ENCODE data around the gene SLC48A1. TPM values are rescaled to one million over a fixed set of nuclear protein-coding genes. Genes with fewer than 3 reads are reported as not detected.

Gene SLC48A1
- total RNA-seq, 3 donors from 2014 or later (not counting 1 experiment from before 2014, with no cell fraction given): 2.0 to 4.4 (median 3.4) TPM

DNA sequence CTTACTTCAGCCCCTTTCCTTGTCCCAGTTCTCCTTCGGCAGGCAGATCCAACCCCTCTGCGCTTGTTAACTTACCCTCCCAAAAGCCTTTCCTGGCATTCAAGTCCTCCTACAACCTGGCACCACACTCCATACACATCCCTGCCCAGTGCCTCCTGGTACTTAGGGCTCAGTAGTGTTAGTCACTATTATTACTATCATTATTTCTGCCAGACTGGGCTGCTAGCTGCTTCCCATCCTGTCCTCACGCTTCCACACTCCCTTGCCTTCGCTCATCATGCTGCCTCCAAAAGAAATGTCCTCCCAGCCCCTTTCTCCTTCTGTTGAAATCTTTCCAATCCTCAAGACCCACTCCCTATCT lies 48.3 kb downstream of the SLC48A1 start:
- Histone ChIP-seq H3K36me3 (ENCODE audit: control insufficient read depth, insufficient read depth, low read length) (peaks cover 1% of the 10 kb centered on the region), H3K9me3 (ENCODE audit: control insufficient read depth, insufficient read depth, low read length) (no peaks in the 10 kb centered on the region), H3K27me3 (ENCODE audit: control insufficient read depth, insufficient read depth, low read length) (no peaks in the 10 kb centered on the region), H3K27ac (ENCODE audit: low read length) (no peak overlapping the region), H3K4me3 (ENCODE audit: low read length) (no peak overlapping the region), H3K4me1 (ENCODE audit: control insufficient read depth, insufficient read depth, low read length) (peaks cover 63% of the 10 kb centered on the region)
- no peak for TF ChIP-seq CTCF (IDR thresholded peaks at IDR 0.05)
- peaks cover 46 to 50% of the 10 kb centered on the region in 2 donors for H3K4me1 Mint-ChIP-seq
- H3K27me3 Mint-ChIP-seq (ENCODE audit: low read depth in 2 of 2): no peaks in the 10 kb centered on the region
- H3K27ac Mint-ChIP-seq: peak overlapping the region; percentile 80 to 86
- H3K36me3 Mint-ChIP-seq: no peaks in the 10 kb centered on the region
- DNase-seq (no peak), ATAC-seq (no peak)
- H3K9me3 Mint-ChIP-seq: no peaks in the 10 kb centered on the region
- WGBS (ENCODE audit: insufficient coverage): over 99% methylated on average over 4 of the region's 4 CpGs
- peak overlapping the region; percentile 87 for H3K4me3 Mint-ChIP-seq
- intact Hi-C loops (cut with micrococcal nuclease): no loop called here

- no peaks in the 10 kb centered on the region for H3K36me3 Mint-ChIP-seq
- H3K4me3 Mint-ChIP-seq: peak overlapping the region; percentile 17
- peaks cover 52% of the 10 kb centered on the region for H3K4me1 ChIP-seq (ENCODE audit: control insufficient read depth, insufficient read depth, low read length)
- no peaks in the 10 kb centered on the region for H3K27me3 ChIP-seq (ENCODE audit: control insufficient read depth, insufficient read depth, low read length)
- WGBS (ENCODE audit: insufficient coverage): 74% methylated on average over 2 of the region's 2 CpGs
- no peaks in the 10 kb centered on the region for H3K27me3 Mint-ChIP-seq (ENCODE audit: low read depth in 2 of 2)
- DNase-seq (no peak), ATAC-seq (no peak)
- peaks cover 1% of the 10 kb centered on the region for H3K36me3 ChIP-seq (ENCODE audit: control insufficient read depth, insufficient read depth, low read length)
- TF ChIP-seq CTCF (IDR thresholded peaks at IDR 0.05): no peak
- H3K27ac Mint-ChIP-seq: peak overlapping the region; percentile 42 to 86
- no peaks in the 10 kb centered on the region for H3K9me3 ChIP-seq (ENCODE audit: control insufficient read depth, insufficient read depth, low read length)
- peaks cover 38 to 39% of the 10 kb centered on the region in 2 donors for H3K4me1 Mint-ChIP-seq
- intact Hi-C loops (cut with micrococcal nuclease): no loop called here
- H3K4me3 ChIP-seq (ENCODE audit: low read length): no peak overlapping the region
- H3K27ac ChIP-seq (ENCODE audit: low read length): no peak overlapping the region
- H3K9me3 Mint-ChIP-seq: no peaks in the 10 kb centered on the region
Measured at GRCh38 chr12:47822401-47822800, 49.4 kb downstream of the SLC48A1 start.

GRCh38 chr12:47822863-47823262 lies 49.8 kb downstream of the SLC48A1 start:
- peaks cover 1% of the 10 kb centered on the region for H3K36me3 ChIP-seq (ENCODE audit: control insufficient read depth, insufficient read depth, low read length)
- no peaks in the 10 kb centered on the region for H3K9me3 ChIP-seq (ENCODE audit: control insufficient read depth, insufficient read depth, low read length)
- H3K27me3 ChIP-seq (ENCODE audit: control insufficient read depth, insufficient read depth, low read length): no peaks in the 10 kb centered on the region
- Mint-ChIP-seq H3K27me3 (ENCODE audit: low read depth in 2 of 2) (no peaks in the 10 kb centered on the region), H3K27ac (peak overlapping the region in 1 of 2 donors; percentile 40), H3K4me1 (peaks cover 33 to 34% of the 10 kb centered on the region in 2 donors), H3K4me3 (peak overlapping the region; percentile 52), H3K9me3 (no peaks in the 10 kb centered on the region), H3K36me3 (no peaks in the 10 kb centered on the region)
- 92% methylated on average over 3 of the region's 3 CpGs for WGBS (ENCODE audit: insufficient coverage)
- intact Hi-C loops (cut with micrococcal nuclease): no loop called here
- H3K27ac ChIP-seq (ENCODE audit: low read length): no peak overlapping the region
- no peak for ATAC-seq
- DNase-seq: no peak
- peaks cover 48% of the 10 kb centered on the region for H3K4me1 ChIP-seq (ENCODE audit: control insufficient read depth, insufficient read depth, low read length)
- H3K4me3 ChIP-seq (ENCODE audit: low read length): no peak overlapping the region
- no peak for TF ChIP-seq CTCF (IDR thresholded peaks at IDR 0.05)

GRCh38 chr12:47823422-47824086 lies 50.5 kb downstream of the SLC48A1 start:
- peak overlapping the region; percentile 63 to 76 for H3K27ac Mint-ChIP-seq
- Histone ChIP-seq H3K27ac (ENCODE audit: low read length) (no peak overlapping the region), H3K4me3 (ENCODE audit: low read length) (no peak overlapping the region), H3K9me3 (ENCODE audit: control insufficient read depth, insufficient read depth, low read length) (no peaks in the 10 kb centered on the region), H3K4me1 (ENCODE audit: control insufficient read depth, insufficient read depth, low read length) (peaks cover 43% of the 10 kb centered on the region), H3K27me3 (ENCODE audit: control insufficient read depth, insufficient read depth, low read length) (no peaks in the 10 kb centered on the region), H3K36me3 (ENCODE audit: control insufficient read depth, insufficient read depth, low read length) (no peaks in the 10 kb centered on the region)
- no peaks in the 10 kb centered on the region for H3K27me3 Mint-ChIP-seq (ENCODE audit: low read depth in 2 of 2)
- peaks cover 26 to 27% of the 10 kb centered on the region in 2 donors for H3K4me1 Mint-ChIP-seq
- DNase-seq (no peak), ATAC-seq (no peak)
- intact Hi-C loops (cut with micrococcal nuclease): no loop called here
- WGBS (ENCODE audit: insufficient coverage): 96% methylated on average over 5 of the region's 5 CpGs
- no peak overlapping the region for H3K4me3 Mint-ChIP-seq
- H3K9me3 Mint-ChIP-seq: no peaks in the 10 kb centered on the region
- H3K36me3 Mint-ChIP-seq: no peaks in the 10 kb centered on the region
- TF ChIP-seq CTCF (IDR thresholded peaks at IDR 0.05): no peak
